Liver (tissue), 3 donors: ENCODE data around the gene GNAT2.

ENCODE experiments used
- EGR1 ChIP-seq, 2 donors: IDR thresholded peaks; 2 replicates each; pipeline ENCODE4 v1.6.1; 2016 to 2018; ENCODE audit warnings: antibody characterized with exemption in 2 of 2, low read depth in 2 of 2
- GABPA ChIP-seq, 2 donors: IDR thresholded peaks in 1 of 2; conservative IDR thresholded peaks in 1 of 2; 2 replicates each; pipeline ENCODE4 v1.6.1; 2016; ENCODE audit warnings: antibody characterized with exemption in 2 of 2, mild to moderate bottlenecking in 1 of 2, moderate library complexity in 1 of 2
- NR2F2 ChIP-seq: IDR thresholded peaks from 2 replicates; pipeline ENCODE4 v1.6.1; 2016; ENCODE audit warnings: antibody characterized with exemption
- RAD21 ChIP-seq, 2 donors: IDR thresholded peaks; 2 replicates each; pipeline ENCODE4 v1.6.1; 2016; ENCODE audit warnings: antibody characterized with exemption in 2 of 2, mild to moderate bottlenecking in 2 of 2
- RXRA ChIP-seq, 2 donors: IDR thresholded peaks; 2 replicates each; pipeline ENCODE4 v1.6.1; 2017 to 2018; ENCODE audit warnings: antibody characterized with exemption in 2 of 2, mild to moderate bottlenecking in 1 of 2
- SP1 ChIP-seq: IDR thresholded peaks from 2 replicates; pipeline ENCODE4 v1.6.1; 2018; ENCODE audit warnings: antibody characterized with exemption, mild to moderate bottlenecking
- YY1 ChIP-seq: IDR thresholded peaks from 2 replicates; pipeline ENCODE4 v1.6.1; 2016; ENCODE audit warnings: antibody characterized with exemption, mild to moderate bottlenecking
- TF ChIP-seq, protein P1 (sequence below): IDR thresholded peaks from 2 replicates; pipeline ENCODE4 v1.6.1; 2016; ENCODE audit warnings: antibody characterized with exemption
- TF ChIP-seq, protein P2 (sequence below): fragments of 150-350 bp; IDR thresholded peaks from 2 replicates; pipeline ENCODE4 v1.5.1; 2017; ENCODE audit warnings: improper control_type of control experiment, low read depth, low read length; ENCODE audit not compliant: missing input control
- TF ChIP-seq, protein P3 (sequence below): IDR thresholded peaks from 2 replicates; pipeline ENCODE4 v1.6.1; 2016; ENCODE audit warnings: antibody characterized with exemption
- TF ChIP-seq, protein P4 (sequence below): IDR thresholded peaks from 2 replicates; pipeline ENCODE4 v1.6.1; 2016; ENCODE audit warnings: antibody characterized with exemption, mild to moderate bottlenecking
- donor health status: healthy.
- donor health status: healthy.

DNA sequence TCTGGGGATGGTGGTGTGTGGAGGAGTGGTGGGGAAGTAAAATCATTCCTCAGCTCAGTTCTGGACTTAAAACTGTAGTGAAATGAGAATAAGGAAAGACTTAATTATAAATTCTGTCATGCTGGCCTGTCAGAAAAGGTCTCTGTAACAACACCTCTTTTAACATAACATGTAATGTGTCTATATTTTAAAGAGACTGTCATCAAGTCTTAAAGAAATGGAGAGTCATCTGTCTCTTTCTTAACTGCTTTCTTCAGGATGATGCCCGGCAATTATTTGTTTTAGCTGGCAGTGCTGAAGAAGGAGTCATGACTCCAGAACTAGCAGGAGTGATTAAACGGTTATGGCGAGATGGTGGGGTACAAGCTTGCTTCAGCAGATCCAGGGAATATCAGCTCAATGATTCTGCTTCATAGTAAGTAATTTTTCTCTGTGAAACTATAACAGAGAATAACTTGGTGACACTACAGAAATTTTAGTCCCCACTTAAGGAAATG lies 40.4 kb downstream of the GNAT2 start:
- TF ChIP-seq, protein P1, sequence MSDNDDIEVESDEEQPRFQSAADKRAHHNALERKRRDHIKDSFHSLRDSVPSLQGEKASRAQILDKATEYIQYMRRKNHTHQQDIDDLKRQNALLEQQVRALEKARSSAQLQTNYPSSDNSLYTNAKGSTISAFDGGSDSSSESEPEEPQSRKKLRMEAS, result no peak
- TF ChIP-seq, protein P2, sequence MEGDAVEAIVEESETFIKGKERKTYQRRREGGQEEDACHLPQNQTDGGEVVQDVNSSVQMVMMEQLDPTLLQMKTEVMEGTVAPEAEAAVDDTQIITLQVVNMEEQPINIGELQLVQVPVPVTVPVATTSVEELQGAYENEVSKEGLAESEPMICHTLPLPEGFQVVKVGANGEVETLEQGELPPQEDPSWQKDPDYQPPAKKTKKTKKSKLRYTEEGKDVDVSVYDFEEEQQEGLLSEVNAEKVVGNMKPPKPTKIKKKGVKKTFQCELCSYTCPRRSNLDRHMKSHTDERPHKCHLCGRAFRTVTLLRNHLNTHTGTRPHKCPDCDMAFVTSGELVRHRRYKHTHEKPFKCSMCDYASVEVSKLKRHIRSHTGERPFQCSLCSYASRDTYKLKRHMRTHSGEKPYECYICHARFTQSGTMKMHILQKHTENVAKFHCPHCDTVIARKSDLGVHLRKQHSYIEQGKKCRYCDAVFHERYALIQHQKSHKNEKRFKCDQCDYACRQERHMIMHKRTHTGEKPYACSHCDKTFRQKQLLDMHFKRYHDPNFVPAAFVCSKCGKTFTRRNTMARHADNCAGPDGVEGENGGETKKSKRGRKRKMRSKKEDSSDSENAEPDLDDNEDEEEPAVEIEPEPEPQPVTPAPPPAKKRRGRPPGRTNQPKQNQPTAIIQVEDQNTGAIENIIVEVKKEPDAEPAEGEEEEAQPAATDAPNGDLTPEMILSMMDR, result no peak
- TF ChIP-seq, protein P3, sequence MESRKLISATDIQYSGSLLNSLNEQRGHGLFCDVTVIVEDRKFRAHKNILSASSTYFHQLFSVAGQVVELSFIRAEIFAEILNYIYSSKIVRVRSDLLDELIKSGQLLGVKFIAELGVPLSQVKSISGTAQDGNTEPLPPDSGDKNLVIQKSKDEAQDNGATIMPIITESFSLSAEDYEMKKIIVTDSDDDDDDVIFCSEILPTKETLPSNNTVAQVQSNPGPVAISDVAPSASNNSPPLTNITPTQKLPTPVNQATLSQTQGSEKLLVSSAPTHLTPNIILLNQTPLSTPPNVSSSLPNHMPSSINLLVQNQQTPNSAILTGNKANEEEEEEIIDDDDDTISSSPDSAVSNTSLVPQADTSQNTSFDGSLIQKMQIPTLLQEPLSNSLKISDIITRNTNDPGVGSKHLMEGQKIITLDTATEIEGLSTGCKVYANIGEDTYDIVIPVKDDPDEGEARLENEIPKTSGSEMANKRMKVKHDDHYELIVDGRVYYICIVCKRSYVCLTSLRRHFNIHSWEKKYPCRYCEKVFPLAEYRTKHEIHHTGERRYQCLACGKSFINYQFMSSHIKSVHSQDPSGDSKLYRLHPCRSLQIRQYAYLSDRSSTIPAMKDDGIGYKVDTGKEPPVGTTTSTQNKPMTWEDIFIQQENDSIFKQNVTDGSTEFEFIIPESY, result no peak
- TF ChIP-seq SP1 (no peak), EGR1 (IDR thresholded peaks at IDR 0.05; ENCODE audit: low read depth in 2 of 2) (no peak), RXRA (IDR thresholded peaks at IDR 0.05) (no peak), YY1 (no peak), GABPA (IDR thresholded peaks at IDR 0.05 in 1 of 2, conservative IDR thresholded peaks at IDR 0.05 in 1 of 2) (no peak), RAD21 (IDR thresholded peaks at IDR 0.05) (no peak), NR2F2 (no peak)
- TF ChIP-seq, protein P4, sequence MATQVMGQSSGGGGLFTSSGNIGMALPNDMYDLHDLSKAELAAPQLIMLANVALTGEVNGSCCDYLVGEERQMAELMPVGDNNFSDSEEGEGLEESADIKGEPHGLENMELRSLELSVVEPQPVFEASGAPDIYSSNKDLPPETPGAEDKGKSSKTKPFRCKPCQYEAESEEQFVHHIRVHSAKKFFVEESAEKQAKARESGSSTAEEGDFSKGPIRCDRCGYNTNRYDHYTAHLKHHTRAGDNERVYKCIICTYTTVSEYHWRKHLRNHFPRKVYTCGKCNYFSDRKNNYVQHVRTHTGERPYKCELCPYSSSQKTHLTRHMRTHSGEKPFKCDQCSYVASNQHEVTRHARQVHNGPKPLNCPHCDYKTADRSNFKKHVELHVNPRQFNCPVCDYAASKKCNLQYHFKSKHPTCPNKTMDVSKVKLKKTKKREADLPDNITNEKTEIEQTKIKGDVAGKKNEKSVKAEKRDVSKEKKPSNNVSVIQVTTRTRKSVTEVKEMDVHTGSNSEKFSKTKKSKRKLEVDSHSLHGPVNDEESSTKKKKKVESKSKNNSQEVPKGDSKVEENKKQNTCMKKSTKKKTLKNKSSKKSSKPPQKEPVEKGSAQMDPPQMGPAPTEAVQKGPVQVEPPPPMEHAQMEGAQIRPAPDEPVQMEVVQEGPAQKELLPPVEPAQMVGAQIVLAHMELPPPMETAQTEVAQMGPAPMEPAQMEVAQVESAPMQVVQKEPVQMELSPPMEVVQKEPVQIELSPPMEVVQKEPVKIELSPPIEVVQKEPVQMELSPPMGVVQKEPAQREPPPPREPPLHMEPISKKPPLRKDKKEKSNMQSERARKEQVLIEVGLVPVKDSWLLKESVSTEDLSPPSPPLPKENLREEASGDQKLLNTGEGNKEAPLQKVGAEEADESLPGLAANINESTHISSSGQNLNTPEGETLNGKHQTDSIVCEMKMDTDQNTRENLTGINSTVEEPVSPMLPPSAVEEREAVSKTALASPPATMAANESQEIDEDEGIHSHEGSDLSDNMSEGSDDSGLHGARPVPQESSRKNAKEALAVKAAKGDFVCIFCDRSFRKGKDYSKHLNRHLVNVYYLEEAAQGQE, result no peak
